Stimulated activated CD4-positive, alpha-beta T cell treated with anti-CD3 and anti-CD28 coated beads, TNF-alpha, amount 100 ng/mL, for 48 hours (primary cell): Measurements from ENCODE around the gene SPEM3.
A peak's percentile ranks its signal among the peaks of the same experiment; 100 is the strongest.

Source experiments
- DNase-seq, 3 donors: peaks; one replicate each; pipeline ENCODE4 v3.0.0-alpha.2; 2020; ENCODE audit warnings: low read depth in 3 of 3

SPEM3 gene

DNA sequence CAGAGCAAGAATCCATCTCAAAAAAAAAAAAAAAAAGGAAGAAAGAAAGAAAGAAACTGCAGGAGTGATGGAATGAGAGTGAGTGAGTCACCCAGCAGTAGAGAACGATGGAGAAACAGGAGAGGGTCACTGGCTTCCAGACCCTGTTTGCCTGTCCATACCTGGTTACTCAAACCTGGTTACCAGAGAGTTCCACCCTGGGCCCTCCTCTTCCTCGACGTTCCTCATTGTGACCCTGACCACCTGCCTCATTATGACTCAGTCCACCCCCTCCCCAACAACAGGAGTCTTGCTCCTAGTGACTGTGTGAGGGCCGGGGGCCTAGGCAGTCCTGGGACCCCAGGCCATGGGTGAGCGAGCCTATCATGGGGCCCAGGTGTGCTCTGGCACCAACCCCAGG, at the start of gene SPEM3:
Gene SPEM3, plus strand, starts transcription at position 301 of the 400 bp plus-strand sequence. Its CDS starts 46 bp downstream, at position 347.
- DNase-seq = no peak

DNA sequence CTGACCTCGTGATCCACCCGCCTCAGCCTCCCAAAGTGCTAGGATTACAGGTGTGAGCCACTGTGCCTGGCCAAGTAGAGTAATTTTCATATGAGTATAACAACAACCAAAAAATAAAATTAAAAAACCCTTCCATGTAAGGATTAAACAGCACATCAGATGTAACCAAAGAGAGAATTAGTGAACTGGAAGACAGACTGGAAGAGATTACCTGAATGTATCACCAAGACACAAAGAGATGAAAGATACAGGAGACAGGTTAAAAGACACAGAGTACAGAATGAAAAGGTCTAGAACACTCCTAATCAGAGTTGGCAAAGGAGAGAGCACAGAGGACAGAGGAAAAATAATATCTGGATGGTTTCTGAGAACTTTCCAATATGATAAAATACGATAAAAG, 49.5 kb upstream of the SPEM3 start:
- no peak for DNase-seq

DNA sequence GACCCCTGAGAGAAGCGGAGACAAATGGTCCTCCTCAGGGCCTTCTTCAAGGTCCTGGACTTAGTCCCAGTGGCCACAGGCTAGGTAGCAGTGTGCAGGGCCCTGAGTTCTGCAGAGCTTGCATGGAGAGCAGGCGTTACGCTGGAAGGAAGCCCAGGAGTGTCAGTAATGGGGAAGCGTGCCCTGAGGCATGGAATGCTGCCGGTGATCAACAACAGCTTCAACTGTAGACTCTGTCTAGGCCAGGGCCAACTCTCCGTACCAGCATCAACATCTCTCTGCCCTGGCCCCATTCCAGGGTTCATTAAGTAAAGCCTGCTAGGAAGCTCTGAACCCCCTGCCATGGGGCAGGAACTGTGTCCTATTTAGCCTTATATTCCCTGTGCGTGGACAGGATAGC, 48.3 kb upstream of the SPEM3 start:
- no peak for DNase-seq

- no peak for DNase-seq
Measured at GRCh38 chr17:7380855-7381683, 47.6 kb upstream of the SPEM3 start, which contains the start of gene TNK1. TSS of gene TNK1 (plus strand) at chr17:7381089. CDS start at chr17:7382927, 1,838 bp downstream.

GRCh38 chr17:7382901-7383300, 45.8 kb upstream of the SPEM3 start:
- no peak for DNase-seq

- DNase-seq = no peak
Measured at GRCh38 chr17:7383371-7383741, 45.3 kb upstream of the SPEM3 start.

DNA sequence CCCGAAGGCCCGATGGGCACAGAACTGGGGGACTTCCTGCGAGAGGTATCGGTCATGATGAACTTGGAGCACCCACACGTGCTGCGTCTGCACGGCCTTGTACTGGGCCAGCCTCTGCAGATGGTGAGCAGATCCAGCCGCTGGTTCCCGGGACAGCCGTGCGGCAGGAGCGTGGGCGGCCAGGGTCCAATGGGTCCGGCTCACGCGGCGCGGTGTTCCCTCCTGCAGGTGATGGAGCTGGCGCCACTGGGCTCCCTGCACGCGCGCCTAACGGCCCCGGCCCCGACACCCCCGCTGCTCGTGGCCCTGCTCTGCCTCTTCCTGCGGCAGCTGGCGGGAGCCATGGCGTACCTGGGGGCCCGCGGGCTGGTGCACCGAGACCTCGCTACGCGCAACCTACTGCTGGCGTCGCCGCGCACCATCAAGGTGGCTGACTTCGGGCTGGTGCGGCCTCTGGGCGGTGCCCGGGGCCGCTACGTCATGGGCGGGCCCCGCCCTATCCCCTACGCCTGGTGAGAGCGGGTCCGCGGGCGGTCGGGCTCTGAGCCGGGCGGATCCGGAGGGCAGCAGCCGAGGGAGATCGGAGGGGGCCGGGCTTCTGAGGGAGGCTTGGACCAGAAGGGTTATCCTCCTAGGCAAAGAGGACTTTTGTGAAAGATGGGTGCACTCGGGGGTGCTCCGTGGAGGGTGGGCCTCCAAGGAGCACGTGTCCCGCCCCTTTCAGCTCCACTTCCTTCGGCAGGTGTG, 44.7 kb upstream of the SPEM3 start:
- DNase-seq = peak; percentile 57 to 69 (median 62)

GRCh38 chr17:7384489-7385081, 44.1 kb upstream of the SPEM3 start:
- no peak for DNase-seq

- no peak for DNase-seq
Measured at GRCh38 chr17:7388856-7389255, 39.8 kb upstream of the SPEM3 start.

DNA sequence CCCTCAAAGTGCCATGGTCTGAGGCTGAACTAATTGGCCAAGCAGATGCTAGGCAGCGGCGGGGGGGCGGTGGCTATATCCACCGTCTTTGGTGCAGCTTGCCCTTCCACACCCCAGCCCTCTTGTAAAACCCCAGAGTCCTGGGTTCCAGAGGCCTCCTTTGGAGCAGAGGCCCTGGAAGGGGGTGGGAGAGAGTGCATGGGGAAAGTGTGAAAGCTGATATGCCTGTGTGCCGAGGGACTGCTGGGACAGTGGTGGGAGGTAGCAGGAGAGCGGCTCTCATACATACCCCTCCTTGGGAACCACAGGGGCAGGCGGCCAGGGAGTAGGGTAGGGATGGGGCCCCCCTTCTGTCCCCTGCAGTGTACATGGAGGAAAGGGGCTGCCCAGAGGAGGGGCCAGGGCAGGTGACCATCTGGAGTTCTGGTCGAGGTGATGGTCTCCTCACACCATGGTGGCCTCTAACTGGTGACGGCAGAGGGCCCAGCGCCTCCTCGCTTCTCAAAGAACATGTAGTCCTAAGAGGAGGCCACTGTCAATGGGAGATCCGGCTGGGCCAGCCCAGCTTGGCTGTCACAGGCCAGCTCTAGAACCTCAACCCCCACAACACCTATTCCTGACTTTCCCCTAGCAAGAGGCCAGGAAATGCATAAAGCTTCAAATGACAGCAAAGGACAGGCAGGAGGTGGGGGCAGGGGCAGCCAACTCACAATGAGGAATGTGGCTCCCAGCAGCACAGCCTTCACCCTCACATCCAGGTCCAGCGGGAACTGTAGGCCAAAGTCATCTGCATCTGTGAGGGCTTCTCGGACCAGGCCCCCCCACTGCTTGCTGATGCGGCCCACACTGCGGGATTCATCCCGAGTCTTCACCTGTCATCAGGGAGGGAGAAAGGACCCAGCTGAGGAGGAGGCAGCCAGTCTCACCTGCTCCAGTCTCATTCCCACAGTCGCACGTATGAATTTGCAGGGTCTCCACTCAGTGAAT, 38.4 kb upstream of the SPEM3 start:
- no peak for DNase-seq

GRCh38 chr17:7391307-7391706, 37.4 kb upstream of the SPEM3 start:
- no peak for DNase-seq

DNA sequence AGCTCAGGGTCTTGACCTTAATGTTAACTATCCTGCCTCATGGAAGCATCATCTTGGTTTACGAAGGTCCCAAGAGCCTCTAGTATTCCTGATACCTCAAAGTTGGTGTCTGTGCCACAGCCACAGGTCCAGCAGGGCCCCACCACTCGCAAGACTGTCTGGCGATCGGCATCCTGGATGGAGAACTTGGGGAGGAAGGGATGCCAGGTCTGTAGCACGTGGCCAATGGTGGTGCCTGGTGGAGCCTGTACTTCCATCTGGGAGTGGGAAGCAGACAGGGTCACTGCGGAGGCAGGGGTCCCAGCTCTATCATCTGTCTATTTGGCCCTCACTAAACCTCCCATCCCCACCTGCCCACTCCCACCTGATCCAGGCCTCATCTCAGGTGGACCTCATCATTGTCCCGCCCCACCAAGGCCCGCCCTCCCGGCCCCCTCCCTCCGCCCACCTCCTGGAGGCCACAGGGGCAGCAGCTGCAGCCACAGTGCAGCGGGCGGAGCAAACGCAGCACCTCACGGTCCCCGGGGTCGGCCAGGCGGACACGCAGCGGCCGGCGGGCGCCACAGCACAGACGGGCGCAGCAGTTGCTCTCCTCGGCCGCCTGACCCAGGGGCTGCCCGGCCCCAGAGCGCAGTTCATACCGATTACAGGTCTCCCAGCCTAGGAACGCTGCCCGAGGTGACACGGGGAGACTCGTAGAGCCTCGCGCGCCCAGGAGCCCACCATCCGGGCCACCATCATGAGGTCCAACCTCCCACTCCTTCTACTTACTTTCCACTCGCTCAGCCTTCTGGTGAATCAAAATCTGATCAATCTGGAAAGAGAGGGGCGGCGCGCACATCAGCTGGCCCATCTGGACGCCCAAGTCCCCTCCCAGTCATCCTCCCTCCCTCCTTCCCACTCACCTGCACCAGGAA, 35.7 kb upstream of the SPEM3 start:
- no peak for DNase-seq

- DNase-seq = peak in 1 of 3 donors; percentile 40
Measured at GRCh38 chr17:7393613-7394451, 34.8 kb upstream of the SPEM3 start.

DNA sequence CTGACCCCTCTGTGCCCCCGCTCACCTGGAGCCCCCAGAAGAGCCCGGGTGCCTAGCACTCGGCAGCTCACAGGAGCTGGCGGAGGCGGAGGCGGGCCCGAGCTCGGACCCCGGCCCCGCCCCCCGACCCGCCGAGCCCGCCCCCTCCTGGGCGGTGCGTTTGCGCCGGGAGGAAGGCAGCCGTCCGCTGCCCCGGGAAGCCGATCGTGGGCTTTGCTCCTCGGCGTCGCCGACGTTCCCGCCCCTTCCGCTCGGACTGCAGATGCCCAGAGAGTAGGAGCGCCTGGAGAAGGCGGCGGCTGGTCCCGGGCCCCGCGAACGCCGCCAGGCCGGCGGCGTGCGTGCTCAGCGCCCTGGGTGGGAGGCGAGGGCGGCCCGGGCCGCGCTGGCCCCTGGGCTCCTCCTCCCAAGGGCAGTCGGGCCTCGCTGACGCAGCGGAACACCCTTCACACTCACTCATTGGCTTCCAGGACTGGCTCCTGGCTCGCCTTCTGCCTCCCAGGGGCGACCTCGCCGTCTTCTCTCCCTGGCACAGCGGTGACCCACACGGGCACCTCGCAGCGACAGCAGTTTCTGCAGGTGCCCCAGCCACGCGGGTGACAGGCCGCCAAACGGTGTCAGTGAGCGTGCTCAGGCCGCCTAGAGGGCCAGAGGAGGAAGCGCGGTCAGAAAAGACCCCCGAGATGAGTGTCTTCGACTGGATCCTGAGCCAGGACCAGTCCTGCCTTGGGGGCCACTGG, 34.0 kb upstream of the SPEM3 start, which contains the start of gene PLSCR3:
Gene PLSCR3, minus strand, starts transcription at position 74 of the 740 bp plus-strand sequence. CDS start 415 bp downstream, outside the sequence.
- peak; percentile 62 to 83 (median 67) for DNase-seq

- no peak for DNase-seq
Measured at GRCh38 chr17:7396147-7396546, 32.5 kb upstream of the SPEM3 start.

GRCh38 chr17:7398612-7399011, 30.0 kb upstream of the SPEM3 start:
- no peak for DNase-seq

GRCh38 chr17:7403043-7403726, 25.5 kb upstream of the SPEM3 start:
- DNase-seq = no peak

DNA sequence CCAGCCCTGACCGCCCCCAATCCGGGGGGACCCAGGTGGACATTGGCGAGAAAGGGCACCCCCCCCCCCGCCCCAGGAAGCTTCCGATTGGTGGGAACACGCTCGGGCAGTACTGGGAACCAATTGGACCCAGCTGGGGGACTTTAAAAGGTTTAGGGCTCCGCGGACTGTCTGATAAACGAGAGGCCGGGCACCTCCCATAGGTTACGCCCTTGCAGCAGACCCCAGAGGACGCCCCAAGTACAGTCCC, 25.0 kb upstream of the SPEM3 start:
- no peak for DNase-seq
